ENCODE measurements around the gene MAP3K4.

- no peak for TF ChIP-seq POLR2A (IDR thresholded peaks at IDR 0.05; ENCODE audit: low read depth, low read length)
- TF ChIP-seq TAF1 (IDR thresholded peaks at IDR 0.05; ENCODE audit: low read depth, low read length): no peak
- no peak for TF ChIP-seq POLR2AphosphoS5 (IDR thresholded peaks at IDR 0.05; ENCODE audit: low read depth, low read length)
- no peak for TF ChIP-seq PAX5 (IDR thresholded peaks at IDR 0.05; ENCODE audit: insufficient read depth, low read length, severe bottlenecking)
- TF ChIP-seq POU2F2 (IDR thresholded peaks at IDR 0.05; ENCODE audit: low read depth, low read length): no peak
- TF ChIP-seq SPI1 (IDR thresholded peaks at IDR 0.05; ENCODE audit: low read depth, low read length): no peak
These were observed 23.7 kb upstream of the MAP3K4 start for GRCh38 chr6:160967833-160968232.
